Natural killer cell (primary cell): ENCODE data around the gene DLG5. TPM values are rescaled to one million over a fixed set of nuclear protein-coding genes. Genes with fewer than 3 reads are reported as not detected.

Experiments
- ATAC-seq, 3 donors: fragments of 150-1000 bp in 2 of 3; fragments of 200-7000 bp in 1 of 3; cut with Tn5 transposase; 1 replicate in 1 of 3; 2 replicates in 2 of 3; pipeline ENCODE4 v1.10.0; 2021; ENCODE audit warnings: mild to moderate bottlenecking in 2 of 3, moderate library complexity in 2 of 3
- DNase-seq, 2 donors: peaks; one replicate each; pipeline versions ENCODE4 v3.0.0 to v3.0.0-alpha.2; 2013 to 2021; ENCODE audit warnings: mixed read lengths in 1 of 2
- H3K27ac ChIP-seq: one replicate; pipeline ENCODE4 v1.5.1; 2013; ENCODE audit warnings: mild to moderate bottlenecking, low read length
- H3K27me3 ChIP-seq: one replicate; pipeline ENCODE4 v1.6.1; 2013; ENCODE audit warnings: low read length; ENCODE audit not compliant: control insufficient read depth, insufficient read depth
- H3K36me3 ChIP-seq: one replicate; pipeline ENCODE4 v1.6.1; 2013; ENCODE audit warnings: low read length; ENCODE audit not compliant: control insufficient read depth, insufficient read depth
- H3K4me1 ChIP-seq: one replicate; pipeline ENCODE4 v1.6.1; 2013; ENCODE audit warnings: low read length; ENCODE audit not compliant: control insufficient read depth, insufficient read depth
- H3K4me3 ChIP-seq: one replicate; pipeline ENCODE4 v1.5.1; 2013; ENCODE audit warnings: low read length
- H3K9me3 ChIP-seq: one replicate; pipeline ENCODE4 v1.6.1; 2013; ENCODE audit warnings: low read length; ENCODE audit not compliant: control insufficient read depth, insufficient read depth
- H3K27ac Mint-ChIP-seq, 2 donors: one replicate each; pipeline ENCODE4 v1.8.0; 2022; ENCODE audit warnings: mild to moderate bottlenecking in 2 of 2, mixed read lengths in 2 of 2, moderate library complexity in 1 of 2
- H3K27me3 Mint-ChIP-seq, 2 donors: one replicate each; pipeline ENCODE4 v1.8.0; 2022; ENCODE audit warnings: low read depth in 2 of 2, mixed read lengths in 2 of 2
- H3K36me3 Mint-ChIP-seq: one replicate; pipeline ENCODE4 v1.8.0; 2022; ENCODE audit warnings: mixed read lengths
- H3K4me1 Mint-ChIP-seq, 2 donors: one replicate each; pipeline ENCODE4 v1.8.0; 2022; ENCODE audit warnings: mixed read lengths in 2 of 2
- H3K4me3 Mint-ChIP-seq: one replicate; pipeline ENCODE4 v1.8.0; 2022; ENCODE audit warnings: mild to moderate bottlenecking, moderate library complexity, mixed read lengths
- H3K9me3 Mint-ChIP-seq, 2 donors: one replicate each; pipeline ENCODE4 v1.8.0; 2022; ENCODE audit warnings: mixed read lengths in 2 of 2
- CTCF ChIP-seq: fragments of 200-600 bp; IDR thresholded peaks from one replicate; pipeline ENCODE4 v1.8.0; 2022; ENCODE audit warnings: antibody characterized with exemption
- WGBS: methylation state at CpG from one replicate; pipeline ENCODE4 v1.1.7; 2013; ENCODE audit warnings: missing lambda C conversion rate; ENCODE audit not compliant: insufficient coverage; 5-methylcytosine and 5-hydroxymethylcytosine counted together
- intact Hi-C: fragments of 100-400 bp; cut with micrococcal nuclease; formaldehyde crosslinking; loops from one replicate; pipeline ENCODE4 v1.14.2; 2022
- total RNA-seq, 4 donors: library from RNA; stranded (reverse); fragments of 120-200 nt in 1 of 4; gene quantifications; one replicate each; pipeline versions ENCODE4 v1.2.3 to v1.2.4, GENCODE V29; 2013 to 2022

DLG5 gene
- total RNA-seq, 3 donors from 2014 or later (not counting 1 experiment from before 2014, with no cell fraction given) = 52.8 to 75.0 (median 52.9) TPM

- no peaks in the 10 kb centered on the region for H3K9me3 ChIP-seq
- peaks cover 71% of the 10 kb centered on the region for H3K36me3 ChIP-seq
- Mint-ChIP-seq H3K36me3 (peaks cover 8% of the 10 kb centered on the region), H3K4me3 (no peak overlapping the region), H3K27me3 (no peaks in the 10 kb centered on the region), H3K9me3 (no peaks in the 10 kb centered on the region), H3K4me1 (no peaks in the 10 kb centered on the region), H3K27ac (peak overlapping the region in 1 of 2 donors; percentile 53)
- intact Hi-C loops = no loop called here
- DNase-seq (no peak), ATAC-seq (no peak)
- WGBS = 95% methylated on average over 11 of the region's 11 CpGs
- no peak overlapping the region for H3K4me3 ChIP-seq
- H3K27me3 ChIP-seq = no peaks in the 10 kb centered on the region
- no peak for TF ChIP-seq CTCF
- no peaks in the 10 kb centered on the region for H3K4me1 ChIP-seq
- no peak overlapping the region for H3K27ac ChIP-seq
Measured at GRCh38 chr10:77817541-77817940, 109.0 kb downstream of the DLG5 start.

GRCh38 chr10:77816311-77816710 lies 110.2 kb downstream of the DLG5 start:
- H3K27me3 ChIP-seq = no peaks in the 10 kb centered on the region
- DNase-seq = no peak
- intact Hi-C loops = no loop called here
- H3K27ac Mint-ChIP-seq = no peak overlapping the region
- H3K9me3 ChIP-seq = no peaks in the 10 kb centered on the region
- ATAC-seq = no peak
- no peak overlapping the region for H3K27ac ChIP-seq
- H3K4me1 ChIP-seq = no peaks in the 10 kb centered on the region
- H3K36me3 Mint-ChIP-seq = peaks cover 8% of the 10 kb centered on the region
- H3K4me3 Mint-ChIP-seq = no peak overlapping the region
- H3K9me3 Mint-ChIP-seq = no peaks in the 10 kb centered on the region
- no peaks in the 10 kb centered on the region for H3K27me3 Mint-ChIP-seq
- H3K4me3 ChIP-seq = no peak overlapping the region
- TF ChIP-seq CTCF = no peak
- peaks cover 77% of the 10 kb centered on the region for H3K36me3 ChIP-seq
- no peaks in the 10 kb centered on the region for H3K4me1 Mint-ChIP-seq
- 96% methylated on average over 11 of the region's 11 CpGs for WGBS

- no peaks in the 10 kb centered on the region for H3K4me1 ChIP-seq
- no peak overlapping the region for H3K4me3 Mint-ChIP-seq
Measured at GRCh38 chr10:77812741-77813140, 113.8 kb downstream of the DLG5 start.

More at GRCh38 chr10:77812741-77813140, 113.8 kb downstream of the DLG5 start:
- H3K27ac ChIP-seq = no peak overlapping the region
- H3K27me3 ChIP-seq = no peaks in the 10 kb centered on the region
- 93% methylated on average over 6 of the region's 6 CpGs for WGBS
- Mint-ChIP-seq H3K9me3 (no peaks in the 10 kb centered on the region), H3K27me3 (no peaks in the 10 kb centered on the region), H3K4me1 (no peaks in the 10 kb centered on the region), H3K27ac (no peak overlapping the region), H3K36me3 (no peaks in the 10 kb centered on the region)
- ATAC-seq = no peak
- no peak for TF ChIP-seq CTCF
- no peak overlapping the region for H3K4me3 ChIP-seq
- intact Hi-C loops = no loop called here
- no peak for DNase-seq
- no peaks in the 10 kb centered on the region for H3K9me3 ChIP-seq
- H3K36me3 ChIP-seq = peaks cover 77% of the 10 kb centered on the region
